NCI-H146 treated with DMSO at 0.1 percent for 48 hours (cell line): ENCODE data around the gene SAMD13.
"Not testable (repeated sequence)": the region's sequence is repeated elsewhere in the genome, so short reads cannot be mapped to it uniquely, and the experiment has no call there.

Experiments
- DNase-seq: peaks from one replicate; lab custom pipeline; 2025; ENCODE audit not compliant: unreplicated experiment; lab: John Stamatoyannopoulos, UW

The SAMD13 gene

DNA sequence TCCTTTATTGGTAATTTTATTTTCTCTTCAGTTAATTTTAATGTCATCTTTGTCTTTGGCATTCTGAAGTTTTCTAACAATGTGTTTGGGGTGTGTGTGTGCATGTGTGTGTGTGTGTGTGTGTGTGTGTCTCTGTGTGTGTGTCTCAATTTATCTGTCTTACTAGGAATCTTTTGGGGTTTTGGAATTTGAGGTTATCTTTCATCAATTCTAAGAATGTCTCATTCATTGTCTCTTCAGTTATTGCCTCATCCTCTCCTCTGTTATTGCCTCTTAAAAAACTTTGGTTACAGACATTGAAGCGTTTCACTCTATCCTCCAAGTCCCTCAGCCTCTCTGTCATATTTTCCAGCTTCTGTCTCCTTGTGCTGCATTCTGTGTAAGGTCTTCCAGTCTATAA is 18.1 kb upstream of the SAMD13 start:
- DNase-seq, result no peak

DNA sequence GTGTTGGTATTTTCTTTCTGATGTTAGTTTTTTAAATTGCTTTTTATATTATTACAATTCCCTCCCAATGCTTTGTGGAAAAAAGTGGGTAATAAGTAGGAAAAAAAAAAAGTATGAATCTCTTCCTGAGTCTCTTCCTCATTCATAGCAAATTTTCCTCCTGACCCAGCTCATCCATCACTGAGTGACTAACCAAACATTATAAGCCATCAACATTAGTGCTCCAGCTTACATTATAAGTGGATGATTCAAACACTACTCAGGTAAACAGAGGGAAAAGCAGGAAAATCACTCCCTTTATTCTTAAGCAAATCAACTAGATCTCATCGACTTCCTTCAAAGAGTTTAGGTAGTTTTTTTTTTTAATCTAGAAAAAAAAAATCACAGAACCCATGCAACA is 15.4 kb upstream of the SAMD13 start:
- no peak for DNase-seq

DNA sequence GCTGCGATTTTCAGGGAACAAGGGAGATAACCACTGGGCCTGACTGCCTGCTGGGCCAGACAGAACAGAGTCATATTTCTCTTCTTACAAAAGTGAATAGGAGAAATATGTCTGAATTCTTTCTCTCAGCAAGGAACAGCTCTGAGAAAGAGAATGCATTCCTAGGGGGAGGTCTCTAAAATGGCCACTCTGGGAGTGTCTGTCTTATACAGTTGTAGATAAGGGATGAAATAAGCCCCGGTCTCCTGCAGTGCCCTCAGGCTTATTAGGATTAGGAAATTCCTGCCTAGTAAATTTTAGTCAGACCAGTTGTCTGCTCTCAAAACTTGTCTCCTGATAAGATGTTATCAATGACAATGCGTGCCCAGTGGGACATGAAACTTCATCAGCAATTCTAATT is 14.1 kb upstream of the SAMD13 start:
- not testable (repeated sequence) for DNase-seq

DNA sequence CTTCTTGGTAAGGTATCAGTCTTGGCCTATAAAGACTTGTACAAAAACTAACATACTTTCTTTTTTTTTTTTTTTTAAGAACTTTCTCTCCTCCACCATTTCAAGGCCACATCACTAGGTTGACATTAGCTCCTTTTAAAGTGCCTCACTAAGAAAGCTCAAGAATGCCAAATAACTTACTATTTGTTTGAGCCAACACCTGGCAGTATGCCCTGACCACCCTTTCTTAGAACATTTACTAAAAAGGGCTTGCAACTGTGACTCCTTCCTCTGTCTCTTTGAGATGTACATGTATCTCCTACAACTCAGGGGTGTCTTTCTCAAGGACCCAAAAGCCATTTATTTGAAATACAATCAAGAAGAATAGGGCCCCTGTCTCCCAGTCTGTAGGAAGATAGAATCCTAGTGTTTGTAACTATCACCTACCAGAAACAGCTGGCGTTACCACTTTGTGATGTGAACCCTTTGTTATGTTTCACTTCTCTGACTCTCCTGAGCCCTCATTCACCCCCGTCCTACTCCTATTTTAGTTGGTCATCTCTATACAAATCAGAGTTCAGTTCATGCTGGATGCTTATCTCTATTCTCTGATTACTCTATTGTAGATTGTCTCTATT is 12.2 kb upstream of the SAMD13 start:
- no peak for DNase-seq

DNA sequence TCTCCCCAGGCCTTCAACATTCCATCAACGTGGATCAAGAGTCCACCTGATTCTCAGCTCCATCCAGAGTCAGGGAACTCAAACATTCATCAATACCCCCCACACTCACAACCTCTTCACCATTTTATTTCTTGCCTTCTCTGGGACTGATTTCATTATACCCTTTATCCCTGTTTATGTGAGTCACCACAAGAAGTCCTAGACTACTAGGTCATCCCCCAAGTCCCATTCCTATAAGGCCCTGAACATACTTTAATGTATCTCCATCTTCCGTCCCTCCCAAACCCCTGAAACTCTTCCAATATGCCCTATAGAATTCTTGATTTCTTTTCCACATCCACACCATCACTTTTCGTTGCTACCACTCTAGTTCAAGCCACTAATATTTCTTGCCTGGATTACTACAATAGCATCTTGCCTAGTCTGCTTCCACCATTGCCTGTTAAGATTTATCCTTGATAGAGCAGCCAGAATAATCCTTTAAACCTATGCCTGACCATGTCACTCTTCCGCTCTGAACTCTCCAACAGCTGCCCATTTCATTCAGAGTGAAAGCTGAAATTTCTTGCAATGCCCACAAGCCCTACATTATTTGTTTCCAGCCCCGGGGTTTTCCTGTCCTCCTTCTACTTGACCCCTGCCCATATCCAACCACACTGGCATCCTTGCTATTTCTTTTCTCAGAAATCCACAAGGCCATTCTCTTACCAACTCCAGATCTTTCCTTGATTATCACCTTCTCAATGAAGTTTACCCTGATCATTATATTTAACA is 9.4 kb upstream of the SAMD13 start:
- DNase-seq, result no peak

DNA sequence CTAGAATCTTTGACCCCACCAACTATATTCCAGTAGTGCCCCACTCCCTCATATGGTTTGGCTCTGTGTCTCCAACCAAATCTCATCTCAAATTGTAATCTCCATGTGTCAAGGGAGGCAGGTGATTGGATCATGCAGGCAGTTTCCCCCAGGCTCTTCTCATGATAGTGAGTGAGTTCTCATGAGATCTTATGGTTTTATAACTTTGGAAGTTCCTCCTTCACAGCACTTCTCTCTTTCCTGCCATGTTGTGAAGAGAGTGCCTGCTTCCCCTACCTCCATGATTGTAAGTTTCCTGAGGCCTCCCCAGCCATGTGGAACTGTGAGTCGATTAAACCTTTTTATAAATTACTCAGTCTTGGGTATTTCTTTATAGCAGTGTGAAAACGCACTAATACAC is 7.7 kb upstream of the SAMD13 start:
- DNase-seq, result no peak

DNA sequence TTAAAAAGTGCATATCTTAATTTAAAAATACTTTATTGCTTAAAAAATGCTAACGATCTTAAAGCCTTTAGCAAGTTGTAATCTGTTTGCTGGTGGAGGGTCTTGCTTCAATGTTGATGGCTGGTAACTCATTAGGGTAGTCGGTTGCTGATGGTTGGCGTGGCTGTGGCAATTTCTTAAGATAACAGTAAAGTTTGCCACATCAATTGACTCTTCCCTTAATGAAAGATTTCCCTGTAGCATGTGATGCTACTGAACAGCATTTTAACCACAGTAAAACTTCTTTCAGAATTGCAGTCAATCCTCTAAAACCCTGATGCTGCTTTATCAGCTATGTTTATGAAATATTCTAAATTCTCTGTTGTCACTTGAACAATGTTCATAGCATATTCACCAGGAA is 6.8 kb upstream of the SAMD13 start:
- DNase-seq, result no peak

DNA sequence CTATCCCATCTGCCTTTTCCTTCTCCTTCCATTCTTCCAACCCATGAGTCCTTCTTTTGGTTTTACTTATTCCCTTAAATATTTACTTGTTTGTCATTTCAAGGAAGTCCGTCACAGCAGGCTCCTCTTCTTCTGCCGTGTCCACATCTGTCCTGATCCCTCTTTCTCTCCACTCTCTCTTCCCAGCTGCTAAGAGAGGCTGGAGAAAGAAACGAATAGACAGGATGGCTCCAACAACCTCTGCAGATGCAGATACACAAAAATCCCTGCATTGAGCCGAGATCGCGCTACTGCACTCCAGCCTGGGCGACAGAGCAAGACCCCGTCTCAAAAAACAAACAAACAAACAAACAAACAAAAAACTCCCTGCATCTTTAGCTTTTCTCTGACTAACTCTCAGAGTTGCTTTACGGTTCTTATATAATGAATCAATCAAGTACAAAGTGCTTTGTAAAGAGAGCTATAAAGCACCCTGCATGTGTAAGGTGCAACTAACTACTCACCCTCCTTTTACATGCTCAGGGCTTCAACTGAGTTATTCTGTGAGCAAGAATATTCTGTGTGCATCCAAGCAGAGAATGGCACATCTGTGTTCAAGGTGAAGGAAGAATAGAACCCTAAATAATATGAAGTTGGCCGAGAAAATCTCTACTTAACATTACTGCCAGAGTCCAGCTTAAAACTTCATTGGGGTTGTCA is 3.8 kb upstream of the SAMD13 start:
- DNase-seq, result no peak

DNA sequence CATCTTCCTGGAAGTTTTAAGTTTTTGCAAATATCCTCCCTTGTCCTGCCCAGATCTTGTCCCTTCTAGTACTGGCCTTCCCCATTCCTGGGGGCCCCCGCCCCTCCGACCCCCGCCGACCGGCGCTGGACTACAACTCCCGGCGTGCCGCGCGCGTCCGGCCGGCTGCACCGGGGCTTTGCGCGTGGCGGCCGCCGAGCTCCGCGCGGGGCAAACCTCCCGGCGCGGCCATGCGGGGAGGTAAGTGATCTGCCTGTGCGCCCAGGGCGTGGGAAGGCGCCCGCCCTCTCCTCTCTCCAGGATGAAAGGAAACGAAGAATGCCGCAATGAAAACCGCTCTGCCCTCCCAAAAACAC is 3.2 kb upstream of the SAMD13 start:
- DNase-seq, result peak; percentile 35

DNA sequence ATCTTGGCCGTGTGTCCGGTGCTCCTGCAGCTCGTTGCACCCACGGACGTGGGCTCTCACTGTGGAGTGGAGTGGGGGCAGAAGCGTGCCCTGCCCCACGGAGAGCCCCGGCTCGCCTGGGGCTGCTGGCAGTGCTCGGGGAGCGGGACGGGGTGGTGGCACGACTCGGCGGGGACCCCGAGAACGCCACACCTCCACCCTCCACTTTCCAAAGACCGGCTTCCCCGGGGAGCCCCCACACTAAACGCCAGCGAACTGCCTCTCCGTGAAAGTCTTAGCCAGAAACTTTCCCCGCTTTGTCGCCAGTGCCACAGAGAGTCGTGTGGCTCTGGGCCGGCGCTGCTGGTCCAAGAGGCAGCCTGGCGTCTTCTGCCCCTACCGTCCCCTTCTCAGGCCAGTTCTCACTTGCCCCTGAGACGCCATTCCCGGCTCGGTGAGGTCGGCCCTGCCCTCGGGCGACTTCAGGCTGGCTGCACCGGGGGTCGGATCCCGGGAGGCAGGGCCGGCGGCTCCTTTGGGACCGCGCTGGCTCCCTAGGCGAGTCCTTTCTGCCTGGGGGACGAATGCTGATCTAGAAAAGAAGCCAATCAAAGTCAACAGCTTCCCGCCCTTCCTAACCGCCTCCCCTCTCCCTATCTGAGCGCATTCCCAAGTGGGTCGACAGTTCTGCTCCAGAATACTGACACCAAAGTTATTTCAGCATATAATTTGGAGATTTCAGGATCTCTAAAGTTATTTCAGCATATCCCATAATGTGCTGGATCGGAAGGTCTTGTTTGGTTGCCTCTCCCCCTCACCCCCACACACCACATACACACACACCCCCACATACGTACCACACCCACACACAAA is 2.6 kb upstream of the SAMD13 start:
- DNase-seq, result peak; percentile 53

DNA sequence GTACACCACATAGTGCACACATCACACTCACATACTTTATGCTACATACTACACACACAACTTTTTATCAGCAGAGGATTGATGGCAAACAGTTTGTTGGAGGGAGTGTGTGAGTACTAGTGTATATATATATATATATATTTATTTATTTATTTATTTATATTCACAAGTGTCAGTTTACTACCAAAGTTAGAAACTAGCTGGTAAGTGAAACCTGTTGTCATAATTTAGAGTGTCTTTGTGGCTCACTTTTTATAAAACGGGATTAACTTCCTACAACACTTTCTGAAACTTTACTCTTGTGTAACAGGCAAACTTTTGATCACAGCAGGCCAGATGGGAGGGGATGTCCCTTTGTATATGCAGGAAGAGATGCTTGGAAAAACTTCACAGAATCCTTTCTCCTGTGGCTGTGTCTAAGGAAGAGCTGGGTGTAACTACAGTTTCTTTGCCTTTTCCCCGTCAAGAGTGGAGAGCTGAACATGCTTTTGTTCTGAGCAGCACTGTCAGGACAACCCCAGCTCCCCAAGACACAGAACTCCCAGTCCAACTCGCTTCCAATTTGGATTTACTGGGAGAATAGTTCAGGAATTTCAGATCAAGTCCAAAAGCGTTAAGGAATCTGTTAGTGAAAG is 1.9 kb upstream of the SAMD13 start:
- no peak for DNase-seq

DNA sequence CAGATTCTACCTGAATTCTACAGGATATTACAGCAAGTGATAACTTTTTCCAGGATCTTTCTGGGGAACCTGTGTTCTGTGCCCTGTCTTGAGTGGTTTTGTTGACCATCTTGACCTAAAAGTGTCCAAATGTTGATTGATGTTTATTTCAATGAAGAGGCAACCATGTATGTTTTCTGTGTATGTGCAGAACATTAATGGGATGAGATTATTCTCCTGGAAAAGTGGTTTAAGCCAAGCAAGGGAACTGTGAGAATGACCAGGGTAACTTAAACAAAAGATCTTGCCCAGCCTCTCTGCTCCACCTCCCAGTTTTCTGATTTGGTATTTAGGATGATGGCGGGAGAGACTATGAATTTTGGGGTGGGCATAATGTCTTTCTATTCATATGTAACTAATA is 1.0 kb upstream of the SAMD13 start:
- no peak for DNase-seq

DNA sequence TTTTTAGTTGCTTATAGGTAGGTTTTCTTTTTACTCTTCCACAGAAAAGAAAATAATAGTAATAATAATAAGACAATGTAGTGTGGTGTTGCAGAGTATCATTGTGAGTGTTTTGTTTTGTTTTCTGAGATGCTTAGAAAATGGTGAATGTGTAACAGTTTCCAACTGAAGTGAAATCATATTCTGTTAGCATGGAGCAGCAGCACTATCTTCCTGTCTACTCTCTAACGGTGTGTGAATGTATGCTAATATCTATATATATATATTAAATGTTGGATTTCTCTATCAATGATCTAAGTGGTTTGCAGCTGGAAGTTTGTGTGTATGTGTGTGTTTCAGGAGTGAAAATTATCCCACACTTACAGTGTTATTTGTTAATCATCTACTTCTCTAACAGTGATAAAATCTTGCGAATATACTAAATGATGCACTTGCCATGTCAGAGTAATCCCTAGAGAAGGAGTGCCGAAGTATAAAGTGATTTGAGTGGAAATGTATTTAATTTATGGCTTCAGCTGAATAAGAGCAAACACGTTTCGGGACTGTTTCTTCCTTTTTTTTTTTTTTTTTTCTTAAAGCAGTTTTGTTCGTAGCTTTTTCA is 377 bp downstream of the SAMD13 start:
- DNase-seq, result peak; percentile 36

DNA sequence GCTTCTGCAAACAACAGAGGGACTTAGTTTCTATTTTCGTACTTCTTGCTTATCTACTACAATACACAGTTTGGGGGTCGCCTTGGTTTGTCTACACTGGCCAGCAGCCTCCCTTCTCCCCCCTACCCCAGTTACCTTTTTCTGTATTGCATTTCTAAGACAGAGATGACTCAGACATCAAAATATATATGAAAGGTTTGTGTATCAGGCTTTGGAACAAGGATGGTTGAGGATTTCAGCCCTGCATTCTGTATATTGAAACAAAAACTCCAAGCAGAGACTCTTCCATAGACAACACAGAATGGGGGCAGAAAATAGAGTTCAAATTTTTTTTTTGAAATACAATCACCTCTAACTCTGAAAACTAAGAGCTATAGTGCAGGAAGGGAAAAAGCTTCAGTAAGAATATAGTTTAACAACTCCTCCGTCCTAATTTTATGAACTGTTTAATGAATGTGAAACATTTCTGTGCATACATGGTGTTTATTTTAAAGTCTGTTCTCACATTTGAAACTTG is 1.9 kb downstream of the SAMD13 start:
- DNase-seq, result no peak

DNA sequence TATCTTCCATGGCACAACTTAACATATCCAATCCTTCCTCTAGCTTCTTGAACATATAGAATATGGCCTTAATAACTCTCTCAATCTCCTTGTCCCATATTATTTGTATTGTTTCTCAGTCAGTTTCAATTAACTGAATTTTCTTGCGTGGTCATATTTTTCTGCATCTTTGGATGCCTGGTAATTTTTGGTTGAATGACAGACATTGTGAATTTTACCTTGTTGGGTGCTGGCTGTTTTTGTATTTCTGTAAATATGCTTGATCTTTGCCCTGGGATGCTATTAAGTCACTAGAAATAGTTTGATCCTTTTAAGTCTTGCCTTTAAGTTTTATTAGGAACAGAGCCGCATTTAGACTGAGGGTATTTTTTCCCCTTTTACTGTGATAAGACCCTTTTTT is 5.9 kb downstream of the SAMD13 start:
- no peak for DNase-seq

DNA sequence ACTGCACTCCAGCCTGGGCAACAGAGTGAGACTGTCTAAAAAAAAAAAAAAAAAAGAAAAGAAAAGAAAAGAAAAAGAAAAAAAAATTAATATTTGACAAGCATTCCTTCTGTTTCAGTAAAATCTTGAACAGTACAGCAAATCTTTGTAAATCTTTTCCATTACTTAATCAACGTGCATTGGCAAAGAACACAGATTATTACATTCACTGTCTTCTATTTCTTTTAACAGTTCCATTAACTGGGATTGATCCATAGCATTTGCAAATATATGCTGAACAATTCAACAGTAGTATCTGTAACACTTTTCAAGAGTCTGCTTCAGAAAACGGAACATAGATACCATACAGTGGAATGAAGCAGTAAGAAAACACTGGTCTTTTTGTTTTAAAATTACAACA is 9.8 kb downstream of the SAMD13 start:
- DNase-seq, result no peak

DNA sequence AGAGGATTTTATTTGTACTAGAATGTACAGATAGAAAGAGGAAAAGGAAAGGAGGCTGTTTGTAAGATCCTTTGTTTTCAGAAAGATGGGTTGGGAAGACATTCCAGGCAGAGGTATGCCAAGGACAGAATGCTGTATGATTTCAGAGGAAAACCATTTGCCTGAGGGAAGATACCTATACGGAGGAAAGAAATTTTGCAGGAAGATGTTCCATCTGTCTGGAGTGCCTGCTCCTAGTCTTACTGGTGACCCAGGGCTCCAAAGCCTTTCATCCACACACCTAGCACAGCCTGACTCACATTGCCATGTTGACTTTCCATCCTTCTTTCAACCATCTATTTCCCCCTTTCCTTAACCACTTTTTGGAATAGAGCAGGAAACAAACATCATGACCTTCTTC is 18.2 kb downstream of the SAMD13 start:
- DNase-seq, result no peak

DNA sequence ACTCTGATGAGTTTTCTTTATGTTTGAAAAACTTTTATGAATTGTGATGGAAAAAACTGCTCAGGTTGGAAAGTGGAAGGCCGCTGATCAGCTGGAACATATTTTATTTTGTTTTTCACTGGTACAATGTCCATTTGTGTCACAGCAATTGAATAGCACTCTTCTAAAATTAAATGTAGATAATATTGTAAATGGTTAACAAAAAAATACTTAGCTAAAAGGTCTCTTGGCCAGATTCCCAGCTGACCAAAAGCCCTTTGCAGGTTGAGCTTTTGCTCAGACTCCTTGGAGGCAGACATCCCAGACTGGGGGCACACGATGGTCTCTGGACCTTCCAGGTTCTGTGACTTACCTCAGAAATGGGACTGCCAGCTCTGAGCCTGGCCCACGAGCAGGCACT is 26.3 kb downstream of the SAMD13 start:
- no peak for DNase-seq

DNA sequence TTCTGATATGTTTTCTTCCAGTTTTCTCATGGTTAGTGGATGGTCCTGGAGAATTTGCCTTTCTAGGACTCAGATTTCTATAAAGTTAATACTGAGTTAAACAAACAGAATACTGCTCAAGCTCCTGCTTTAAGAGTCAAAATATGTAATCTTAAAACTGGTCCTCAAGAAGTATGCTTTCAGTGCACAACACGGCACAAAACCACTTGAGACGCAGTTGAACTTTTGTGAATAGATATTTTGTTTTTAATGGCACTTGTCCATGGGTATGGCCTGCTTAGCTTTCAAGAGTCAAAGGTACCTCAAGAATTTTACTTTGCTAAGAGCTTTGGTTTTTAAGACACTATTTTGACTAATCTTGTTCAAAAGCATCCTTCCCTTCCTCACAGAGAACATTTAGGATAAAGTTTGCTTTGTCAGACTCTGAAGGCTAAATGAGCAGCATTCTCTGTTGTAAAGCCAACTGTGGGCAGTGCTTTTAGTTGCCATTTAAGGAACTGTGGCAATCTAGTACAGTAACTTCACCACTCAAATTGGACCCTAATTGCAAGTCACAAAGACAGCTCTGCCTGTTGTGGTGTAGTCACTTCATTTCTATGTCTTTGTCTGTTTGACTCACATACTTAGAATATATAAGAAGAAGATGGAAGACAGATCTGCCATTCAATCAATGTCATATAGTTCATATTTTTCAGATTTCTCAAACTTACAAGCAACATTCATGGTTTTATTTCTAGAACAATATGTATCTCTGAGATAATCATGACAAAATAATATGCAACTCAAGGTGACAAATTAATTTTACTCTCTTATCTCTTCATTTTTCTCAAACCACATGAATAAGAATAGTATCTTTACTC is 28.8 kb downstream of the SAMD13 start:
- DNase-seq, result no peak

DNA sequence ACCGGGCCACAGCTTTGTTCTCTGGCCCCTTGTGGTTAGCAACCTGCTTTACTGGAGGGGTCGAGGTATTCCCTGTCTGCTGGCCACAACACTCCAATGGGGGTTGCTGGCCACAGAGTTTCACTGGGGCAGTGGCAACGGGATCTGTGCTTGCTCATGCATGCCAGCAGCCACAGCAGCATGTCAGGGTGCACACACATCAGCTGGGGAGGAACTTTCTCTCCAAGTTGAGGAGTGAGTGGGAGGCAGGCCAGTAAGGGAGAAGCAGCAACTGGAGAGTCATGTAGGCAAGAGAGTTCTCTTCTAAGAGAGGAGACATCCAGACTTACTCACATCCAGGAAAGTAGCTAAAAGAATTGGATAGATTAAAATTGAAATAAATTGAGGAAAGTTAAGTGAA is 38.0 kb downstream of the SAMD13 start:
- no peak for DNase-seq
